GM19324 (cell line): ENCODE results near the gene NHSL2.

Experiments used
- ATAC-seq: cut with Tn5 transposase; IDR thresholded peaks from one replicate; pipeline ENCODE4 v1.9.1; 2021; ENCODE audit warnings: mild to moderate bottlenecking, moderate library complexity; ENCODE audit not compliant: unreplicated experiment, low FRiP score

Gene NHSL2

DNA sequence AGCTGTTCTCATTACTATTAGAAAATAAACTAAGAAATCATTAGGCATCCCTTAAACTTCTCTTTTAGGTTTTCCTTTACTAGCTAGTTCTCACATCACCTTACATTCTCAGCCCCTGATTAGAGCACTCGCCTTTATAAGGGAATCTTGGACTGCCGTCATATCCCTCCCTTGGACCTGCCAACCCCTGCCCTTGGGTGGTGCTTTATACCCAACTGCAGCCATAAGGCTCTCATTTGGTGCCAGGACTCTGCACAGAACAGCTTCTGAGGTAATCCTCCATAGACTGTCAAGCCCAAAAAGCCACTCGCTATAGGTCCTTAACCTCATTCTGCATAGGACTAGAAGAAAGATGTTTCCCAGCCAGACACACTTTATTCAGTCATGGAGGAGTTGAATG, 67.5 kb downstream of the NHSL2 start:
- no peak for ATAC-seq

DNA sequence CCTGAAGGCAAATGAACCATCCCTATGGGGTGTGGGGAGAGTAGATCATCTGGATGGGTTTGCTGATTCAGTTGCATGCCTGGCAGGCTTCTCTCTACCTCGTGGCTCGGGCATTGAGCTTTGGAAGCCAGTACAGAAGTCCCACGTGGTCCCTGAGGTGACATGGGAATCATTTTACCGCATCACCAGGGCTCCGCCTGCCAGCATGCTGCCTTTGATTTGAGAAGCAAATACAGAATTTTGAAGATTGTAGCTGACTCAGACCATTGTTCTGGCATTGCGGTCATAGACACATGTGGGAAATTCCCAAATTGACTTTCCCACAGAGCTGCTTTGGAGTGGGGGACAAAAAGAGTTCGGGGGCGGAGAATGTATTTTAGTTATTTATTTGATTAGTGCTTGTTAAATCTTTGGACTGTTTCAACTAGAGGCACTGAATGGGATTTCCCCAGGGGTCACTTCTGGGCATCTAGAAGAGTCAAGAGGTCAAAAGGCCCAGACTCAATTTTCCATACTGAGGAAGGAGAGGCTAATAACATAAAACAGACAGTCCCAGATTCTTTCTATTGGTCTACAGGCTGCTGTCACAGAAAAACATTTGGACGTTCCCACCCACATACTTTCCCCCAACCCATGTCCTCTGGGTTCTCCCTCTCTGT, 79.3 kb downstream of the NHSL2 start:
- no peak for ATAC-seq

DNA sequence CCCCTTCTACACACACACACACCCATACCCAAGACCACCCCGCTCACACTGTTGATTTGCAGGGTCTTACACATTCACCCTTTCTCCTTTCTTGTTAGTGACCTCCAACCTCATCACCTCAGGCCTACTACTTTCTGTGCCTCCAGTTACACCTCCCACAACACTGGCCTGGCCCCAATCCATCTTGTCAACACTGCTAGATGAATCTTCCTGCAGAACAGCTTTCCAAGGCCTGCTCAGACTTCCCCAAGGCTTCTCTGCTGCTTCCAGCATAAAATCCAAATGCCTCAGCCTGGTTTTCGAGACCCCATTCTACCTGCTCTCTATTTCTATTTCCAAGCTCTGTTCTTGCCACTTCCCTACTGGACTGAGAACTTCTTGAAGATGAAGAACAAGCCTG, 79.9 kb downstream of the NHSL2 start:
- ATAC-seq = no peak

DNA sequence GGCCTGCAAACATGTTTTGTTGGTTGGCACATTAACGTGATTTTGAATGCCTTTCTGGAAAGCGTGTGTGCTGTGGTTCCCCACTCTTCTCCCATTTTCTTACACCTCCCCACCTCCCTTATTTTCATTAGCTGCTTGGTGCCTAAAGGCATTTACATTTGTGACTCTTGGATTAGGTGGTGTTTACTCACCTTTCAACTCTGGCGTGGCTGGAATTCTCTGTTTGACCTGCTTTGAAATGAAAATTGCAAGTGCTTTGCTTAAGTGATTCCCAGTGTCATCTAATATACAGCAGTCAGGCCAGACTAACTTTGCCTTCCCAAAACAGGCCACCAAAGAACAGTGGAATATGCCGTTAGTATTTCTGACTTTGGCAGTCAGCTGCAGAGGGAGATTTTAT, 80.5 kb downstream of the NHSL2 start:
- ATAC-seq = no peak

DNA sequence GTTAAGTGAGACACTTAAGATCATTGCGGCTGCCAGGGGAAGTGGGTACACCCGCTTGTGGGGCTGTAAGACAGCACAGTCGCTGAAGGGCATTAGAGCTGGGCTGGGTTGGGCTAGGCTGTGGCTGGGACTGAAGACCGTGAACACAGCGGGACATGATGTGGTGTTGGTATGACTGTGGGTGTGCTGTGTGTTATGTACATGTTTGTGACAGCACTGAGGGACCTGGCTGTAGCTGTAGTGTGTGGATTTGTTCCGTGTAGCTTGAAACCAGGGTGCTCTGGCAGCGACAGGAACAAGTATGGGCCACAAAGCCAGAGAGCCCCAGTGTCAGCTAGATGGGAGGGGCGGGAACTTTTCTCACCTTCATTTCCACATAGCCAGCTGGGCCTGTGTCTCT, 82.1 kb downstream of the NHSL2 start:
- ATAC-seq = no peak

DNA sequence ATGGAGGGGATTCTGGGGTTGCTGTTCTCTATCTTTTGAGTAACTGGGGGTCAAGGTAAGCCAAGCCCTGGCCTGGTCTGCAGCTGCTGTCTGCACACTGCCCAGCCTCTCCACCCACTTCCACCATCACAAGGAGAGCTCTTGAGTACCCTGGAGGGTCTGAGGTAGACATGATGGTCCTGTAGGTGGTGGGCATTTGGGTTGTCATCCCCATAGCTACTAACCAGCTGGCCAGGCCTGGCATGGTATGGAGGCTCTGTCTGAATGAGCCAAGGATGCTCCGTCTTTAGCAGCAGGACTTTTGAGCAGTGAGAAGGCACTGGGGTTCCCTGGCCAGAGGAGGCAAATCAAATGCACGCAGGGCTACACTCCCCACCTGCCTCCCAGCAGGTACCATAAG, 82.7 kb downstream of the NHSL2 start:
- ATAC-seq = no peak

DNA sequence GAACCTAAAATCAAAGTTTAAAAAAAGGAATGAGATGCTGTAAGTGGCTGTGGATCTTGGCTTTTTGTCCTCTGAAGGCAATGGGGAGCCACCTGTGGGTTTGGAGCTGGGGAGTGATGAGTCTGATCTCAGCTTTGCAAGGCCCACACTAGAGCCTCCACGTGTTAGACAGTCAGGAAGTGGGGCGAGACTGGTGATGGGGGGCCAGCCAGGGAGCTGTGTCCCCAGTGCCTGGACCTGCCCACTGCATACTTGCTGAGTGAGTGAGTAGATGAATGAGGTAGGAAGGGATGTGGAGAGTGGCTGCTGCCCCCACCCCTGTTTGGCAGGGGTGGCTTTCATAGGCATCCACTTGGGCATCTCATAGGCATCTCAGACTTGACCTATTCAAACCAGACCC, 84.0 kb downstream of the NHSL2 start:
- ATAC-seq = no peak

DNA sequence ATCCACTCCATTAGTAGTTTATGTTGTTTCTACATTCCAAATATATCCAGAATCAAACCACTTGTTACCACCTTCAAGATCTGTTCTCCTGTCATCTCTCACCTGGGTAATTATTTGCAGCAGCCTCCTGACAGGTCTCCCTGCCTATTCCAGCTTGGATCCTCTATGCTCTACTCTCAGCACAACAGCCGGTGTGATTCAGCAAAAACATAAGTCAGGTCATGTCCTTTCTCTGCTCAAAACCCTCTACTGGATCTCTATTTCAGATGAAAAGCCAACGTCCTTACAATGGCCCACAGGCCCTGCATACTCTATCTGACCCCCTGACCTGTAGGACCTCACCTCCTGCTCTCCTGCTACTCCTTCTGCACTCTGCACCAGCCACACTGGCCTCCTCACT, 84.5 kb downstream of the NHSL2 start:
- ATAC-seq = no peak

DNA sequence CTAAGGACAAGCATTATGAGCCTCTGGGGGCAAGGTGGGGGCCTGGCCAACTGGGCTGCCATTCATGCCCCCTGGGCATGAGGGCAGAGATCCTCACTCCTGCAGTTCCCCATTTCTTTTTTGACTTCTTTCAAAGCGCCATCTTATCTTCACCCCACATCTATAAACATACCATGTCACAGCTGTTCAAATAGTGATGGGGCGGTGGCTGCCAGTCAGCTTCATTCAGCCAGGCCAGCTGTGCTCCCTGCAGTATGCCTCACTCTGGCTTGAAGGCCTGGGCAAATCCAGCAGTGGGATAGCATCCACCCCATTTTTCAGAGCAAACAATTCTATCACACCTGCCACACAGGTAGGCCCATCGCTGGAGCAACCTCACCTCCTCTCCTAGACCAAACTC, 85.5 kb downstream of the NHSL2 start:
- no peak for ATAC-seq

DNA sequence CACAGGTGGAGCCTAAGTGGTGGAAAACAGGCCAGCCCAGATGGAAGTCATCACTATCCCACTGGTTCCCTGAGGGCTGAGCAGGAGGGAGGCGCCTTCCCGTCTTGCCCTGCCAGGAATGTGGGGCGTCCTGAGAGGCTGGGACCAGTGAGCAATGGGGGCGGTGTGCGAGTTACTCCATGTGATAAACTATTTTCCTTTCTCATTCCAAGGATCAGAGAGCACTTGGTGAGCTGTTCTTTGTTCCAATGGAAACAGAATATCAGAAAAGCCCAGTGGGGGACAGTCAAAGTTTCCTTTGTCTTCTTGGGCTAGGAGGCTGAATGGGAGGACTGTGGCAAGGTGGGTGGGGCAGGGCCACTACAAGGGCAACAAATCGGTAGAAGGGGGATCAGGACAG, 86.2 kb downstream of the NHSL2 start:
- no peak for ATAC-seq

DNA sequence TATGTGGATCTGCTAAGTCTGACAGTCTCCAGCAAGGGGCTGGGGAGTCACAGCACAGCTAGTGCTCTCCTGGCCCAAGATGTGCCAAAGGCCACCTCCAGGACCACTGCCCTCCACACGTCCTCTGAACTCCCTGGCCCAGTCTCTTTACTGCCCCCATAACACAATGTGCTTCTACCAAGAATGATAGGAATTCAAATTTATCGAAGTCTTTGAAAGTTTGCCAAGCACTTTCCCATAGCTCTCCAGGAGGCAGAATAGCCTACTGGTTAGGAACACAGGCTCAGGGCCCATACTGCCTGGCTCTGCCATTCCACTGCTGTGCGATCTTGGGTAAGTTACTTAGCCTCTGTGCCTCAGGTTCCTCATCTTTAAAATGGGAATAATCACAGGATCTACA, 86.7 kb downstream of the NHSL2 start:
- no peak for ATAC-seq

DNA sequence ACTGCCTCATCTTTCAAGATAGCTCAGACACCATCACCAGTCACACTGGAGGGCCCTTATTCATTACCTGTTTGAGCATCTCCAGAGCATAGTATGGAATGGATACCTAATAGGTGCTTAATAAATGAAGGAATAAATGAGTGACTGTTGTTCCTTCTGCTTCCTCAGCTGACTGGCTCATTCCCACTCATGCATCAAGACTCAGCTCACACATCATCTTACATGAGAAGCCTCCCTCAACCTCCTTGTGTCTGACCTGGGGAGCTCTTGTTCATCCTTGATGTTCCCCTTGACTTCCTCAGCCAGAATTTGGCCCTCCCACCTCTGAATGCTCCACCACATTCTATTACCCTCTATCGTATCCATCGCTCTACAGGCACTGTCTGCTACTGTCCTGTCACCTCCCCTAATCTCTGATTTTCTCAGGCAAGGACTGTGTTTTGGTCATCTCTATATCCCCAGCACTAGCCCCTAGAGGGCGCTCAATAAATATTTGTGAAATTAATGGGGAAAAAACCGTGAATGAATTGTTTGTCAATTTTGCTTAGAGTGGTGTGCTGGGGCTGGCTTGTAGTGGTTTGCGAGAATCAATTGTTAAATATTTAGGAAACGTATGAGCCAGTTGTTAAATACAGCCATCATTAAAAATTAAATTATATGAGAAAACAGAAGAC, 88.3 kb downstream of the NHSL2 start:
- no peak for ATAC-seq

DNA sequence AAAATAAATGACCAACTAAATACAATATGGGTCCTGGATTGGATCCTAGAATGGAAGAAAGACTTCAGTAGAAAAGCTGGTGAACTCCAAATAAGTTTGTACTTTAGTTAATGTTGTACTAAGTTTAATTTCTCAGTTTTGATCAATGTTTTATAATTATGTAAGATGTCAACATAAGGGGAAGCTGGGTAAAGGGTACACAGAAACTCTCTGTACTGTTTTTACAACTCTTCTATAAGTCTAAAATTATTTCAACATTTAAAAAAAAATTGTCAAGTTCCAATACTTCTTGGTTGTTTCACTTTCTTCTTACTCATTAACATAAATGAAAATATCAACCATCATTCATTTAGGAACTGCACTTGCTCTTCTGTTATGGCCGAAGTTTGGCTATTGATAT, 88.9 kb downstream of the NHSL2 start:
- no peak for ATAC-seq

DNA sequence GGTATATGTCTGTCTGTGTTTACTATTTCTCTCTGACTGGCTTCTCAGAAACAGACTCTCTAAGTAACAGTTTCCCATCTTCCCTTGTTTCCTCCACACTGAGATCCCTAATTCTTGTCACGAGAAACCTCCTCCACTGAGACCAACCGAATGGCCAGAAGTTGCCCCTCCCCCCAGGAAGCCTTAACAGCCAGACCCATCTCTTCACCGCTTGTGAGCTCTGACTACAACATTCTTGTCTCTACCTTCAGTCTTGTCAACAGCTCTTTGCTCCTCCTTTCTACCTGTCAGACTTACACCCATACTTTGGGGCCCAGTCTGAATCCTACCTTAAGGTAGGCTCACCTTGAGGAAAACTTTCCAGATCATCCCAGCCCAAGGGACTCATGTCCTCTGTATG, 90.8 kb downstream of the NHSL2 start:
- no peak for ATAC-seq

DNA sequence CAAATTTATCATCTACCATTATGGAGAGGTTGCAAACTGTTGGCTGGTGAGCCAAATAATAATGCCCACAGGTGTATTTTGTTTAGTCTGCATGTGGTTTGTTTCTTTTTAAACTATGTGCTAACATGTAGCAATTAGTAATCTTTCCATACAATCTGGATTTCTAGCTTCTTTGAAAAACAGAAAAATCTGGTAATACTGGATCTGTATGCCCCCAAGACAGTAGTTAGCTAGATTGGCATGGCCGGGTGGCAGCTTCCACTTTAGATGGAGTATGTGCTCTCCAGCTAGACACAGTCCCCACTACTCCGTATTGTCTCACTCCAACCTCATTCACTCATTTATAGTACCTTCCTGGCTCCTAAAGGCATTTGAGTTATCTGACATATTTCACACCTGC, 91.3 kb downstream of the NHSL2 start:
- ATAC-seq = no peak

DNA sequence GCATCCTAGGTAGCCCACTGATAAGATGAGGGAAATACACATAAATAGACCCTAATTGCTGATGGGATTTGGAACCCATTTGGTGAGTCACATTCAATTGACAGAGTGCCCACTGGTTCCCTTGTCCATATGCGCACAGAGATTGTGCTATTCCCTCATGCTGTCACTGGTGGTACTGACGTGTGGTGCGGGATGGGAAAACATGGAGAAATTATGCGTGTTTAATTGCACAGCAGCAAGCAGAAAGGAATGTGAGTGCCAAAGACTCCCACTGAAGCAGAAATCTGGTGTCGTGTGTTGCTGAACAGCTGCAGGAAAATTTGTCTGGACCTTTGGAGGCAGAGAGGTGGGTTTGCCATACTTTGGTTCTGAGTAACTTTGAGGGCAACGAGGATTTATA, 92.2 kb downstream of the NHSL2 start:
- no peak for ATAC-seq

DNA sequence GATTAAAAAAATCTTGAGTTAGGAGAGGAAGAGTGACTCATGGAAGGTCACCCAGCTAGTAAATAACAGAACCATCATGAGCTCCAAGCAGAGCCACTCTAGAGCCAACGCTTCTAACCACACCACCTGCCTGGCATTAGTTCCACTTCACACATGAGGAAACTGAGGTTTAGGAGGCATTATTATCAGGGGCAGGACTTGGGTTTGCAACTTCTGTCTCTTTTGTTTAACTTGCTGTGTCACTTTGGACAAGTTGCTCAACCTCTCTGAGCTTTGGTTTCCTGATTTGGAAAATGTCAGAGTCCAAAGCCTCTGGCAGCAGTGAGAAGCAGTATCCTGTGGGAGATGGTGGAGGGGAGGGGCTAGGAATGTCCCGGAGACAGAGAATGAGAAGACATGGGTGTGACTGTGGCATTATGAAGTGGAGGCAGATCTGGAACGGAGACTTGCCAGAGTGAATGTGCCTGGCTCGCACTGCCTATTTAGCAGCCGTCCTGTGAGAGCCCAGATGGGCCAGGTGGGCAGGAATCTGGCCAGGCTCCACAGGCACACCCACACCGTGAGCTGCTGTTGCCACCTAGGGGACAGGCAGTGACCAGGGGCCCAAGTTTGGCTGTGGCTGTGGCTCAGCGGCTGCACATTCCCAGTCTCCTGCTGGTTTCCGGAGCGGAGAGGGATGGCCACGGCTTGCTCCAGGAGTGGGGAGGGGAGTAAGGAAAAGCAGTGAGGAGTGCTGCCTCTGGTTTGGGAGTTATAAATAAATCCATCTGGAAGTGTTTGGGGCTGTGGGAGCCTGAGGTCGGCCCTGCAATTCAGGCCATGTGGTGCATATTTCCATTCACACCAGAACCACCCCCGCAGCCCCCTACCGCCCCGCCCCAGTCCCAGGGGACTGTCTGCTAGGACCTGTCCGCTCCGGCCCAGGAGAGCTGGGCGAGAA, 93.4 kb downstream of the NHSL2 start:
- no peak for ATAC-seq

DNA sequence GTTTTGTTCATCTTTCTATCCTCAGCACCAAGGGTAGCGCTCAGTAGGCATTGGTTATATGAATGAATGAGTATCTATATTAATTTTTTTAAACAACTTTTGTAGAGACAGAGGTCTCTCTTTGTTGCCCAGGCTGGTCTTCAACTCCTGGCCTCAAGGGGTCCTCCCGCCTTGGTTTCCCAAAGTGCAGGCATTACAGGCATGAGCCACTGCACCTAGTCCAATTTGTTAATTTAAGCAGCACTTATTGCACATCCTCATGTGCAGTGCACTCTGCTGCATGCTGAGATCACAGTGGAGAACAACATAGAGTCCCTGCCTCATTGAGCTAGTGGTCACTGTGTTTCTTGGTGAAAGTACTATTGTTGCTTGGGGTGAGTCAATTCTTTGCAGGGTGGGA, 94.4 kb downstream of the NHSL2 start:
- ATAC-seq = no peak

DNA sequence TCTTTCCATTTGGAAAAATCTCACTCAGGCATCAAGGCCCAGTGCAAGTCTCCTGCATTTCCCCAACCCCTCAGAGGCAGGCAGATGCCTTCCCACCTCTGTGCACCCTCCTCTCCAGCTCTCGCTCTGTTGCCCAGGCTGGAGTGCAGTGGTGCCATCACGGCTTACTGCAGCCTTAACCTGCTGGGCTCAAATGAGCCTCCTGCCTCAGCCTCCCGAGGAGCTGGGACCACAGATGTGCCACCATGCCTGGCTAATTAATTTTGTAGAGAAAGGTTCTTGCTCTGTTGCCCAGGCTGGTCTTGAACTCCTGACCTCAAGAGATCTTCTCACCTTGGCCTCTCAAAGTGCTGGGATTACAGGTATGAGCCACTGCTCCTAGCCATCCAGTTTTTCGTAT, 95.8 kb downstream of the NHSL2 start:
- no peak for ATAC-seq

DNA sequence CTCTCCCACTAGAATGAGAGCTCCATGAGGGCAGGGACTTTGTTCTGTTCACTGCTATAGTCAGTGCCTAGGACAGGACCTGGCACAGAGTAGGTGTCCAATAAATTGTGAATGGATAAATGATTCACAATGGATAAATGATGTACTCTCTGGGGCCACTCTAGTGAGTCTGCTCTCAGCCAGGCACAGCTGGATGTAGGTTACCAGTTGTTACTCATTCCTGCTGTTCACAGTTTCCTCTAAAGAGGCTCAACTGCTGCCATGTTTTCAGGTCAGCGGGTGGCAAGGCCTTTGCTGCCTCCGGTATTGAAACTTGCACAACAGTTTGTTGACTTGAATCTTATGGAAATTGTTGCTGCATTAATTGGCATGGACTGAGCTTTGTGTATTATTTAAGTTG, 99.1 kb downstream of the NHSL2 start:
- no peak for ATAC-seq

DNA sequence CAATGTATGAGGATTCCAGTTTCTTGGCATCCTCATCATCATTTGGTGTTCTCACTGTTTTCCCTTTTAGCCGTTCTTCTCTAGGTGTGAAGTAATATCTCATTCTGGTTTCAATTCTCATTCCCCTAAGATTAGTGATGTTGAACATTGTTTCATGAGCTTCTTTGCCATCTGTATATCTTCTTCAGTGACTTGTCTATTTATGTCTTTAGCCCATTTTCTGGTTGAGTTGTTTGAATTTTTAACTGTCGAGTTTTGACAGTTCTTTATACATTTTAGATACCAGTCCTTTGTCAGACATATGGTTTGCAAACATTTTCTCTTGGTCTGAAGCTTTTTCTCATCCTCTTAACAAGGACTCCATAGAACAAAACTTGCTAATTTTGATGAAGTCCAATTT, 101.1 kb downstream of the NHSL2 start:
- ATAC-seq = no peak

DNA sequence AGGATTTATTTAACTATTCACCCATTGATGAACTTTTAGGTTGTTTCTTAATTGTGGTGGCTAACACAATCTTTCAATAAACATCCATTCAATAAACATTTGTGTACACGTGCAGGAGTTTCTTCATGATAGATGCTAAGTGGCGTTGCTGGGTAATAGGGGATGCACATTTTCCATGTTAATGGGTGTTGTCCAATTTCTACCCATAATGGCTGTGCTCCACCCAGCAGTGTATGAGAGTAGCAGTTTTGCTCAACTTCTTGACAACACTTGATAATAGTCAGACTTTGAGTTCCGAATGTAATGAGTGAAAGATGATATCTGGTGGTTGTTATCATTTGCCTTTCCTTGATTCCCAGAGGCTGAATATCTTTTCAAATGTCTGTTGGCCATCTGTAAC, 104.7 kb downstream of the NHSL2 start:
- ATAC-seq = no peak
